Lower leg skin (tissue), 4 donors: ENCODE results near the gene CTPS2. TPM values are rescaled to one million over a fixed set of nuclear protein-coding genes. Genes with fewer than 3 reads are reported as not detected.
"Not testable (repeated sequence)": the region's sequence is repeated elsewhere in the genome, so short reads cannot be mapped to it uniquely, and the experiment has no call there.

Experiments
- DNase-seq, 2 donors: peaks; one replicate each; pipeline ENCODE4 v3.0.0-alpha.2; 2019; ENCODE audit warnings: low spot score in 2 of 2
- H3K4me3 ChIP-seq: fragments of 200-600 bp; sonication (generic); 2 replicates; pipeline ENCODE4 v1.5.1; 2017; ENCODE audit warnings: mild to moderate bottlenecking, low read depth; ENCODE audit not compliant: poor library complexity, severe bottlenecking
- CTCF ChIP-seq, 3 donors: fragments of 450-650 bp; IDR thresholded peaks; one replicate each; pipeline ENCODE4 v1.5.1; 2016; ENCODE audit warnings: antibody characterized with exemption in 3 of 3, mild to moderate bottlenecking in 3 of 3, moderate library complexity in 2 of 3
- POLR2A ChIP-seq, 2 donors: fragments of 450-650 bp; IDR thresholded peaks; one replicate each; pipeline ENCODE4 v1.6.1; 2016 to 2017; ENCODE audit warnings: antibody characterized with exemption in 2 of 2, mild to moderate bottlenecking in 1 of 2, moderate library complexity in 1 of 2
- WGBS, 2 donors: methylation state at CpG; one replicate each; pipeline ENCODE4 v1.1.5; 2018; 5-methylcytosine and 5-hydroxymethylcytosine counted together
- intact Hi-C: fragments of 100-400 bp; cut with DNase I; formaldehyde crosslinking; loops from one replicate; pipeline ENCODE4 v1.15.0; 2023; ENCODE audit warnings: low total_unique reads
- total RNA-seq, 4 donors: library from RNA; depleted of rRNA; stranded (reverse); fragments of >200 nt; gene quantifications; one replicate each; pipeline ENCODE4 v1.1.0, GENCODE V29; 2016

The CTPS2 gene
- total RNA-seq, 4 donors from 2014 or later: 6.7 to 11.1 (median 9.3) TPM

- 88 to 92% methylated on average over 4 of the region's 4 CpGs for WGBS, 2 donors
- DNase-seq: no peak
- intact Hi-C loops: no loop called here
- no peak overlapping the region for H3K4me3 ChIP-seq
- TF ChIP-seq CTCF (IDR thresholded peaks at IDR 0.05) (no peak), POLR2A (IDR thresholded peaks at IDR 0.05) (no peak)
Measured at GRCh38 chrX:16606142-16606720, 106.2 kb downstream of the CTPS2 start.

- intact Hi-C loops: no loop called here
- WGBS, 2 donors: 79 to 83% methylated on average over 2 of the region's 2 CpGs
Measured at GRCh38 chrX:16604337-16604736, 108.1 kb downstream of the CTPS2 start.

GRCh38 chrX:16603822-16604221, 108.6 kb downstream of the CTPS2 start:
- TF ChIP-seq CTCF (IDR thresholded peaks at IDR 0.05): no peak
- TF ChIP-seq POLR2A (IDR thresholded peaks at IDR 0.05): no peak
- DNase-seq: no peak
- WGBS, 2 donors: 87 to 89% methylated on average over 4 of the region's 4 CpGs
- intact Hi-C loops: no loop called here
- H3K4me3 ChIP-seq: no peak overlapping the region

More at GRCh38 chrX:16604337-16604736, 108.1 kb downstream of the CTPS2 start:
- DNase-seq: no peak
- H3K4me3 ChIP-seq: no peak overlapping the region
- no peak for TF ChIP-seq POLR2A (IDR thresholded peaks at IDR 0.05)
- TF ChIP-seq CTCF (IDR thresholded peaks at IDR 0.05): no peak

- WGBS, 2 donors: 96 to 98% methylated on average over 5 to 6 of the region's 6 CpGs
- intact Hi-C loops, H3K4me3 ChIP-seq: not testable (repeated sequence)
Measured at GRCh38 chrX:16603235-16603634, 109.2 kb downstream of the CTPS2 start.

GRCh38 chrX:16601885-16602284, 110.6 kb downstream of the CTPS2 start:
- intact Hi-C loops: no loop called here
- no peak overlapping the region for H3K4me3 ChIP-seq
- no peak for TF ChIP-seq POLR2A (IDR thresholded peaks at IDR 0.05)
- TF ChIP-seq CTCF (IDR thresholded peaks at IDR 0.05): no peak
- no peak for DNase-seq
- 70 to 80% methylated on average over 4 of the region's 4 CpGs for WGBS, 2 donors

More at GRCh38 chrX:16603235-16603634, 109.2 kb downstream of the CTPS2 start:
- DNase-seq: not testable (repeated sequence)

- DNase-seq: no peak
- H3K4me3 ChIP-seq: no peak overlapping the region
- WGBS, 2 donors: 61 to 68% methylated on average over 3 of the region's 3 CpGs
- intact Hi-C loops: no loop called here
- TF ChIP-seq CTCF (IDR thresholded peaks at IDR 0.05) (no peak), POLR2A (IDR thresholded peaks at IDR 0.05) (no peak)
Measured at GRCh38 chrX:16594490-16594889, 118.0 kb downstream of the CTPS2 start.
